ENCODE measurements around the gene GPATCH1.

DNA sequence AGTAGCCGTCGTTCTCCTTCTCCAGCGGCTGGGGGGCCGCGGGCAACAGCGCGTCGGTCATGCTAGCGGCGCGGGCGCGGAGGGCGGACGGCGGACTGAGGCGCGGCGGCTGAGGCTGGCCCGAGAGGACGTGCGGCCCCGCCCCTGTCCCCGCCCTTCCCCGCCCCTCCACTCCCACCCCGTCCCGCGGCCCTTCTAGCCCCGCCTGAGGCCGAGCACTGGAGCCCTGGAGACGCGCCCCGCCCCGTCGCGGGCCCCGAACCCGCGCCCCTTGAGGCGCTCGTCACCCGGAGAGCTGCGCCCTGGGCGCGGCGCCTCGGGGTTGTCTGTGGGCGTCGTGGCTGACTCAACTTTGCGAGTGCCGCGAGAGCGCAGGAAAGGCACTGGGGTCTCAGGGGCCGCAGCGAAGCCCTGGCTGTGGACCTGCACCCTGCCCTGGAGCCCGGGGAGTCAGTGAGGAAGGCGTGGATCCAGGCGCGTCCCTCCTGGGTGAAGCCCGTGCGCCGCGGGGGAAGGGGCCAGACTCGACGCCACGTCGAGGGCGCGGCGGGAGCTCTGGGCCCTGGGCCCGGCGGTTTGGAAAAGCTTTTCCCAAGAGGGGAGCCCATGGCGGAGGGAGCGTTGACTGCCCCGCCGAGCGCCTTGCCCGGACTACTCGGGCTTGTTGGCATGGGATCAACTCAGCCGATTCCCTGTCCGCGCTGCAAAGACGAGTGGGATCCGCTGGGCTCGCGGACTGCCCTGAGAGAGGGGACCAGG lies 16.0 kb upstream of the GPATCH1 start, which contains the start of gene RHPN2:
- no peak for TF ChIP-seq EZH2phosphoT487 (IDR thresholded peaks at IDR 0.05; ENCODE audit: low read length)
- TF ChIP-seq, protein P1, sequence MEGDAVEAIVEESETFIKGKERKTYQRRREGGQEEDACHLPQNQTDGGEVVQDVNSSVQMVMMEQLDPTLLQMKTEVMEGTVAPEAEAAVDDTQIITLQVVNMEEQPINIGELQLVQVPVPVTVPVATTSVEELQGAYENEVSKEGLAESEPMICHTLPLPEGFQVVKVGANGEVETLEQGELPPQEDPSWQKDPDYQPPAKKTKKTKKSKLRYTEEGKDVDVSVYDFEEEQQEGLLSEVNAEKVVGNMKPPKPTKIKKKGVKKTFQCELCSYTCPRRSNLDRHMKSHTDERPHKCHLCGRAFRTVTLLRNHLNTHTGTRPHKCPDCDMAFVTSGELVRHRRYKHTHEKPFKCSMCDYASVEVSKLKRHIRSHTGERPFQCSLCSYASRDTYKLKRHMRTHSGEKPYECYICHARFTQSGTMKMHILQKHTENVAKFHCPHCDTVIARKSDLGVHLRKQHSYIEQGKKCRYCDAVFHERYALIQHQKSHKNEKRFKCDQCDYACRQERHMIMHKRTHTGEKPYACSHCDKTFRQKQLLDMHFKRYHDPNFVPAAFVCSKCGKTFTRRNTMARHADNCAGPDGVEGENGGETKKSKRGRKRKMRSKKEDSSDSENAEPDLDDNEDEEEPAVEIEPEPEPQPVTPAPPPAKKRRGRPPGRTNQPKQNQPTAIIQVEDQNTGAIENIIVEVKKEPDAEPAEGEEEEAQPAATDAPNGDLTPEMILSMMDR (IDR thresholded peaks at IDR 0.05; ENCODE audit: low read length), result no peak
- TF ChIP-seq EZH2 (optimal IDR thresholded peaks at IDR 0.05; ENCODE audit: low read depth, low read length), result no peak
